HCT116 (cell line): ENCODE data around the gene DLEU7.

Experiments
- CEBPB ChIP-seq: IDR thresholded peaks from 2 replicates; pipeline ENCODE4 v1.6.1; 2012; ENCODE audit warnings: low read depth
- EGR1 ChIP-seq: IDR thresholded peaks from 2 replicates; pipeline ENCODE4 v1.6.1; 2012; ENCODE audit warnings: low read depth
- EZH2 ChIP-seq: fragments of 200-600 bp; sonication (generic); IDR thresholded peaks from 2 replicates; pipeline ENCODE4 v1.6.1; 2017; ENCODE audit warnings: antibody characterized with exemption, mixed run types
- FOSL1 ChIP-seq: IDR thresholded peaks from 2 replicates; pipeline ENCODE4 v1.6.1; 2012; ENCODE audit warnings: low read depth
- POLR2A ChIP-seq: IDR thresholded peaks from 2 replicates; pipeline ENCODE4 v1.7.0; 2011; ENCODE audit warnings: borderline replicate concordance; ENCODE audit not compliant: insufficient read depth, insufficient read length; ENCODE audit errors: extremely low read depth
- POLR2AphosphoS5 ChIP-seq: IDR thresholded peaks from 2 replicates; pipeline ENCODE4 v1.6.1; 2011; ENCODE audit warnings: mild to moderate bottlenecking, low read depth, low read length, moderate library complexity
- RAD21 ChIP-seq: IDR thresholded peaks from 2 replicates; pipeline ENCODE4 v1.6.1; 2012; ENCODE audit warnings: low read depth, mild to moderate bottlenecking
- SP1 ChIP-seq: IDR thresholded peaks from 2 replicates; pipeline ENCODE4 v1.6.1; 2012; ENCODE audit warnings: low read depth
- TCF7L2 ChIP-seq: IDR thresholded peaks from 2 replicates; pipeline ENCODE4 v1.7.0; 2011; ENCODE audit warnings: borderline replicate concordance, inconsistent platforms; ENCODE audit not compliant: insufficient read depth, insufficient read length; ENCODE audit errors: extremely low read depth
- YY1 ChIP-seq: IDR thresholded peaks from 2 replicates; pipeline ENCODE4 v1.6.1; 2011; ENCODE audit warnings: low read length, low read depth, moderate library complexity, mild to moderate bottlenecking; ENCODE audit not compliant: insufficient replicate concordance; ENCODE audit errors: extremely low read depth
- ZNF274 ChIP-seq: fragments of 200-500 bp; sonication (Bioruptor generic); IDR thresholded peaks from 2 replicates; pipeline ENCODE4 v1.6.1; 2014; ENCODE audit warnings: mild to moderate bottlenecking, low read depth, low read length, inconsistent platforms
- TF ChIP-seq, protein P1 (sequence below), 3 experiments: fragments of 200-600 bp in 1 of 3; sonication (generic) in 1 of 3; IDR thresholded peaks in 2 of 3; conservative IDR thresholded peaks in 1 of 3; 2 replicates each; pipeline ENCODE4 v1.5.1; 2012 to 2017; ENCODE audit warnings: low read depth in 2 of 3, low read length in 2 of 3, antibody characterized with exemption in 1 of 3, borderline replicate concordance in 1 of 3, control low read depth in 1 of 3, mild to moderate bottlenecking in 1 of 3, mixed read lengths in 1 of 3, mixed run types in 1 of 3, moderate library complexity in 1 of 3; ENCODE audit not compliant: insufficient read depth in 1 of 3
- TF ChIP-seq, protein P2 (sequence below): IDR thresholded peaks from 2 replicates; pipeline ENCODE4 v1.6.1; 2011; ENCODE audit warnings: mild to moderate bottlenecking, low read length, moderate library complexity; ENCODE audit not compliant: insufficient replicate concordance; ENCODE audit errors: extremely low read depth
- TF ChIP-seq, protein P3 (sequence below): IDR thresholded peaks from 2 replicates; pipeline ENCODE4 v1.6.1; 2012; ENCODE audit warnings: low read depth

DNA sequence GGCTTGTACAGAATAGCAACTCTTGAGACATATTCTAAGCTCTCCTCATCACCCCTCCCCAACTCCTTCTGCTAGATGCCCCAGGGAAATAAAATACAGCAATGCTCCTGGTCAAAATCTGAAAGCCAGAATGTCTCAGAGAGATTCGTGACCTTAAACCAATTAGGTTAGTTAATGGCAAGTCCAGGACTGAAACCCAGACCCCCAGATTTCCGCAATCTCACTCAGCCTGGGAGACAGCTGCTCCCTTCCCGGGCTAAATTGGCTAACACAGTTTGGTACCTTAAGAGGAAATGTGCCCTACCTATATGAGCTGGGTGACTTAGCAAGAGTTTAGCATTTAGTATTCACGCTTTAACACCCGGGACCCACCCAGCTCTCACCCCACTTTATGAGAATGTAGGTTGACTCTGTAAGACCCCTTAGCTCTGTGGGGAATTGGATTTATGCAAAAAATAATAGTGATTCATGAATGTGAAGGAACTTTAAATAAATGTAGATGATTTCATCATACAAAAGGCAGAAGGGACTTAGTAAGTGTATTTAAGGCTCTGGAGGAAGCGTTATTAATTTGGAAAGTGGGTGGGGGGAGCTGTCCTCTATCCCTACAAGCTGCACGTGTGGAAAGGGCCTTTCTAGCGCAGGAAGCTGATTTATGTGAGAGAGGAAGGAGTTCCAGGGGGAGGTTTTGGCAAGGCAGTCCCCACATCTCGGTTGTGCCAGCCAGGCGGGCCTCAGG, 1.1 kb downstream of the DLEU7 start:
- TF ChIP-seq CEBPB (no peak), POLR2A (no peak), TCF7L2 (no peak), YY1 (no peak), FOSL1 (no peak), POLR2AphosphoS5 (no peak), EGR1 (no peak), EZH2 (no peak), RAD21 (no peak), SP1 (no peak), ZNF274 (no peak)
- TF ChIP-seq, protein P1, sequence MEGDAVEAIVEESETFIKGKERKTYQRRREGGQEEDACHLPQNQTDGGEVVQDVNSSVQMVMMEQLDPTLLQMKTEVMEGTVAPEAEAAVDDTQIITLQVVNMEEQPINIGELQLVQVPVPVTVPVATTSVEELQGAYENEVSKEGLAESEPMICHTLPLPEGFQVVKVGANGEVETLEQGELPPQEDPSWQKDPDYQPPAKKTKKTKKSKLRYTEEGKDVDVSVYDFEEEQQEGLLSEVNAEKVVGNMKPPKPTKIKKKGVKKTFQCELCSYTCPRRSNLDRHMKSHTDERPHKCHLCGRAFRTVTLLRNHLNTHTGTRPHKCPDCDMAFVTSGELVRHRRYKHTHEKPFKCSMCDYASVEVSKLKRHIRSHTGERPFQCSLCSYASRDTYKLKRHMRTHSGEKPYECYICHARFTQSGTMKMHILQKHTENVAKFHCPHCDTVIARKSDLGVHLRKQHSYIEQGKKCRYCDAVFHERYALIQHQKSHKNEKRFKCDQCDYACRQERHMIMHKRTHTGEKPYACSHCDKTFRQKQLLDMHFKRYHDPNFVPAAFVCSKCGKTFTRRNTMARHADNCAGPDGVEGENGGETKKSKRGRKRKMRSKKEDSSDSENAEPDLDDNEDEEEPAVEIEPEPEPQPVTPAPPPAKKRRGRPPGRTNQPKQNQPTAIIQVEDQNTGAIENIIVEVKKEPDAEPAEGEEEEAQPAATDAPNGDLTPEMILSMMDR (IDR thresholded peaks at IDR 0.05 in 2 of 3, conservative IDR thresholded peaks at IDR 0.05 in 1 of 3; ENCODE audit: borderline replicate concordance in 1 of 3, insufficient read depth in 1 of 3, low read depth in 2 of 3, low read length in 2 of 3): no peak
- TF ChIP-seq, protein P2, sequence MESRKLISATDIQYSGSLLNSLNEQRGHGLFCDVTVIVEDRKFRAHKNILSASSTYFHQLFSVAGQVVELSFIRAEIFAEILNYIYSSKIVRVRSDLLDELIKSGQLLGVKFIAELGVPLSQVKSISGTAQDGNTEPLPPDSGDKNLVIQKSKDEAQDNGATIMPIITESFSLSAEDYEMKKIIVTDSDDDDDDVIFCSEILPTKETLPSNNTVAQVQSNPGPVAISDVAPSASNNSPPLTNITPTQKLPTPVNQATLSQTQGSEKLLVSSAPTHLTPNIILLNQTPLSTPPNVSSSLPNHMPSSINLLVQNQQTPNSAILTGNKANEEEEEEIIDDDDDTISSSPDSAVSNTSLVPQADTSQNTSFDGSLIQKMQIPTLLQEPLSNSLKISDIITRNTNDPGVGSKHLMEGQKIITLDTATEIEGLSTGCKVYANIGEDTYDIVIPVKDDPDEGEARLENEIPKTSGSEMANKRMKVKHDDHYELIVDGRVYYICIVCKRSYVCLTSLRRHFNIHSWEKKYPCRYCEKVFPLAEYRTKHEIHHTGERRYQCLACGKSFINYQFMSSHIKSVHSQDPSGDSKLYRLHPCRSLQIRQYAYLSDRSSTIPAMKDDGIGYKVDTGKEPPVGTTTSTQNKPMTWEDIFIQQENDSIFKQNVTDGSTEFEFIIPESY: no peak
- TF ChIP-seq, protein P3, sequence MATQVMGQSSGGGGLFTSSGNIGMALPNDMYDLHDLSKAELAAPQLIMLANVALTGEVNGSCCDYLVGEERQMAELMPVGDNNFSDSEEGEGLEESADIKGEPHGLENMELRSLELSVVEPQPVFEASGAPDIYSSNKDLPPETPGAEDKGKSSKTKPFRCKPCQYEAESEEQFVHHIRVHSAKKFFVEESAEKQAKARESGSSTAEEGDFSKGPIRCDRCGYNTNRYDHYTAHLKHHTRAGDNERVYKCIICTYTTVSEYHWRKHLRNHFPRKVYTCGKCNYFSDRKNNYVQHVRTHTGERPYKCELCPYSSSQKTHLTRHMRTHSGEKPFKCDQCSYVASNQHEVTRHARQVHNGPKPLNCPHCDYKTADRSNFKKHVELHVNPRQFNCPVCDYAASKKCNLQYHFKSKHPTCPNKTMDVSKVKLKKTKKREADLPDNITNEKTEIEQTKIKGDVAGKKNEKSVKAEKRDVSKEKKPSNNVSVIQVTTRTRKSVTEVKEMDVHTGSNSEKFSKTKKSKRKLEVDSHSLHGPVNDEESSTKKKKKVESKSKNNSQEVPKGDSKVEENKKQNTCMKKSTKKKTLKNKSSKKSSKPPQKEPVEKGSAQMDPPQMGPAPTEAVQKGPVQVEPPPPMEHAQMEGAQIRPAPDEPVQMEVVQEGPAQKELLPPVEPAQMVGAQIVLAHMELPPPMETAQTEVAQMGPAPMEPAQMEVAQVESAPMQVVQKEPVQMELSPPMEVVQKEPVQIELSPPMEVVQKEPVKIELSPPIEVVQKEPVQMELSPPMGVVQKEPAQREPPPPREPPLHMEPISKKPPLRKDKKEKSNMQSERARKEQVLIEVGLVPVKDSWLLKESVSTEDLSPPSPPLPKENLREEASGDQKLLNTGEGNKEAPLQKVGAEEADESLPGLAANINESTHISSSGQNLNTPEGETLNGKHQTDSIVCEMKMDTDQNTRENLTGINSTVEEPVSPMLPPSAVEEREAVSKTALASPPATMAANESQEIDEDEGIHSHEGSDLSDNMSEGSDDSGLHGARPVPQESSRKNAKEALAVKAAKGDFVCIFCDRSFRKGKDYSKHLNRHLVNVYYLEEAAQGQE: no peak
